ENCODE measurements around the gene B3GALNT1.
"Not testable (repeated sequence)": the region's sequence is repeated elsewhere in the genome, so short reads cannot be mapped to it uniquely, and the experiment has no call there.

The B3GALNT1 gene

DNA sequence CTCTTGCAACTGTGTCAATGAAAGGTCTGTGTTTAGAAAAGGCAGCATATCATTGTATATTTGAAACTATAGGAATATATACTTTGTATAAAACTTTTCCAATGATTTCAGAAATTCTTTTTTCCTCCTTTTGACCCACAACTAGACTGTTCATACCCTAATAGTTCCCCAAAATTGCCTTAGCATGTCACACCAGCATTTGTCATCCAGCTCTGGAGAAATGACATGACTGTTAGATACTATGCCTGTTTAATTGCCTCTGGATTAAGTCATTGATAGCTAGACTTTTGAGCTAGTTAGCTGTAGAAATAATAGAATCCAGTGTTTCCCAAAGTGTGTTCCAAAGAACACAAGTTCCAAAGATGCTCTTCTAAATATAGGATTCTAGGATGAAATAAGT, 32.4 kb downstream of the B3GALNT1 start:
- no peak for DNase-seq

GRCh38 chr3:161072211-161072621, 32.9 kb downstream of the B3GALNT1 start:
- no peak for DNase-seq

- DNase-seq: no peak
Measured at GRCh38 chr3:161070980-161071663, 34.0 kb downstream of the B3GALNT1 start.

- no peak for DNase-seq
Measured at GRCh38 chr3:161070252-161070930, 34.8 kb downstream of the B3GALNT1 start.

DNA sequence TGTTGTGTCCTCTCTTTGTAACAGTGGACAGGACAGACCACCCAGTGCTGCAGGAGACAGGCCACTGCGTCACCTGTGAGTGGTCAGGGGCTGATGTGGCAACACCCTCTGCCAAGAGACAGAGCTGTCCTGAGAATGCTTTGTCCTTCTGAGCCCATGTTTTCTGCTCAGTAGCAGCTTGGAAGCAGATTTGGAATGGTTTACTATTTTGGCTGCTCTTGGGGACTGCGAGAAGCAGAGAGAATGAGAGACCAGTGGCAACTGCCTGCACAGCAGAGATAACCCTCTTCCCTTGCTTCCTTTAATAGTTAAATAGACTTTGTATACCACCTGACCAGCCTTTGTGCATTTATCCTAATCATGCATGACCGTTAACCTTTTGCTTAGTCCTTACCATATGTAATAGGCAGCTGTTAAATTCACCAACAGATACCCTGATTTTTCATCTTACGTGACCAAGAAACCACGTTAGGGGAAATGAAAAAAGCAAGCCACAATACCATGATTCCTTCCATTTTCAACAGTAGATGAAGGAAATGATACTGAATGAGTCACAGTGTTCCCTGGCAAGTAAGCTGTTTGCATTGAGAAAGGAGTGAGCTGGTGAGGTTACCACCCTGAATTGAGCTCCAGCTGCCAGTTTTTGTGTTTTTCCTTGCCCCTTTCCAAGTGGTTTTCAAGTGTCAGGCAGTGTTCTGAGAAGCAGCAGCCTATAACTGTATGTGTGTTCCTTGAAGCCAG, 35.5 kb downstream of the B3GALNT1 start:
- no peak for DNase-seq

DNA sequence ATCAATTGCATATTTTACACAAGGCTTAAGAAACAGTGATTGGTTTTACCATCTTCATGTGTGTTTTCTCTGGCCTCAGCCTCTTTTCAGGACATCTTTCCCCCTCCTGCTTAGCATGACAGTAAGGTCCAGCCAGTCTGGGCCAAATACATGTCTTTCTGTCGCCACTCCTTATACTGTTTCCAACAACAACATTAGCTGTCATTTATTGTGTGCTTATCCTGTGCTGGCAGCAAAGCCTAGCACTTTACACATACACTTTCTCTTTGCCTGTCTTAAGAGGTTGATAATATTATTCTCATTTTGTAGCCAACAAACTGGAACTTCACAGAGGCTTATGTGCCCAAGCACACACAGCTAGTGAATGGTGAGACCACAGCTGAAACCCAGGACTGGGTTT, 37.8 kb downstream of the B3GALNT1 start:
- no peak for DNase-seq

- no peak for DNase-seq
Measured at GRCh38 chr3:161066930-161067329, 38.2 kb downstream of the B3GALNT1 start.

- DNase-seq: no peak
Measured at GRCh38 chr3:161064413-161064812, 40.7 kb downstream of the B3GALNT1 start.

DNA sequence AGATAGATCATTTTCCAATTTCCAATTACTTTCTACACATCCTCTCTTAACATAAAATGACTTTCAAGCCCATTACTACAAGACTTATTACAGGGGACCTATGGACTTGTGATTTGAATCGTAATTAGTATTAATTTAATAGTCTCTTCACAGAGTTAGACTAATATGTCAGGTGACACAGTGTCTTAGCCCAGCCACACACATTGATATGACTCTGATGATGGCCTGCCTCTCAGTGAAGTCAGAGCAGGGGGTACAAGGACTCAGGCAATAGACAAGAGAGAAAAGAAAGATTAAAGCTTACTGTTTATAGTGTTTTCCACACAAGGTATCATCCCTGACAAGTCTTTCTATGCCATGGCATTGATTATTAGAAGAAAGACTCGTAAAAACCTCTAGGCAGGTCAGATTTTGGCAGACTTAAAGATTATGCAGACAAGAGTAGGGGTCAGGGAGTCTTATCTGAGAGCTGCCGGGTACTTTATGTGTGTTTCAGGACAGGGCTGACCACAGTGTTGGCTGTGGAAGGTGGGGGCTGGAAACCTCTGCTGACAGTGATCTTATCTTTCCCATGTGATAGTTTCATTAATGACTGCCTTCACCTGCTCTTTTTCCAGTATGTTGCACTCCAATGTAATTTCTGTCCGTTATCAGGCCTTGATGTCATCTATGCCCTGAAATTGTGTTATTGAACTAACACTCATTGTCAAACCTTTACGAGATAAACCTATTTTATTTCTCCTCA, 50.1 kb downstream of the B3GALNT1 start:
- no peak for DNase-seq

DNA sequence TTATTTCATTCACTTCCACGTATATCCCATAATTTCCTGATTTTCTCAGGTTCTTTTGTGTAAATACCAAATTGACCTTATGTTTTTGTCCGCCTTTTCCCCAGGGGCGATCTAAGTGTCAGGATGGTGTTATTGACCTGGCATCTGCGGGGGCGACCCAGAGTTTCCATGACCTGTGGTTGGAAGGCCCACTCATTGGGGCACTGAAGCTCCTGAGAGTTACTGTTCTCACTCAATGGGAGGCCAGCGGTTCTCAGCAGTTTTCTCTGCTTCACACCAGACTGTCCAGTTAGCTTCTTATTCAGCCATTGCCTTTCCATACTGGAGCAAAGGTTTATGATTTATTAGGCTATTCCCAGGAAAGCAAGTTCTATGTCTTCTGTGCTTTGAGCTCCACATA, 53.3 kb downstream of the B3GALNT1 start:
- DNase-seq: no peak

DNA sequence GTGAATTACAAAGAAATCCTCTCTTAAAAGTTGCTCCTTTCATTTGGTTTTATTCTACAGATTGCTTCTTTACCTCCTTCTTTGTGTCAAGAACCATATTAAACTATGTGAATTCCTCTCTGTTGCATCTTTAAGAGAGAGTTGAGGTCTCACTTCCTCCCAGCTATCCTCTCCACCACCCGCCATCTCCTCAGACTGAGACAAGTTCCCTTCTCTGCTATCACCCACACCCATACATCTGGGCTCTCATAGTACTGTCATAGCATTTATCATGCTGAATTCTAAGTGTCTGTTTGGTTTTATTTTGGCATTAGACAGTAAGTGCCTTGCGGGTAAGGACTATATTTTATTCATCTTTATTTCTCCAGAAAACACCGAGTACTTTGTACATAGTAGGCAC, 54.2 kb downstream of the B3GALNT1 start:
- DNase-seq: no peak

GRCh38 chr3:161049683-161050248, 55.4 kb downstream of the B3GALNT1 start:
- no peak for DNase-seq

DNA sequence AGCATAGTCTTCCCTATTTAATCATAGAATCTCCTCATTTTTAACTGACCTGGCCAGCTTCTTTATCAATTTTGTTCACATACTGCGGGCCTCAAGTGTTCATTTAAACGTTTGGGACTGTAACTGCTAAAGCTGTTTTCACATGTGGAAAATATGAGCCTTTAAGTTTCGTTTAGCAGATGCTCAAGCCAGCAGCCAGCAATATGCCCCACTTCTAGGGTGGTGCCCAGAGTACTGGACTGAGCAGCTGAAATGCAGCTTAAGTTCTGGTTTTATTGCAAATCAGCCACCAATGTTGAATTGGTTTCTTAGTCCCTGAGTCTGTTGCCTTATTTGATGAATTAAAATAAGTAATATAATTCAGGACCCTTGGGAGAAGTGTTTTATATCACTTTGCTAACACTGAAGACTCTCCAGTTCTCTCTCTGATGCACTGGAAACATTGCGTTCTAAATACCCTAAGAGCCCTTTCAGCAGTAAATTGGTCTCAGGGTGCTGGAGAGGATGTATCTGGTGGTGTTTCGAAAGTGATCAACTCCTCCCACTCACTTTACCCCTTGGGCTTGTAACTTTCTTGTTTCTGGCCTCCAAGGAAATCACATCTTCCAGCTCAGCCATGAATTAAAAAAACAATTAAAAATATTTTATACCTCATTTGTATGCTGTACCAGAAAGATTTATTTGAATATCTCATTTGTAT, 61.7 kb downstream of the B3GALNT1 start:
- DNase-seq: no peak

DNA sequence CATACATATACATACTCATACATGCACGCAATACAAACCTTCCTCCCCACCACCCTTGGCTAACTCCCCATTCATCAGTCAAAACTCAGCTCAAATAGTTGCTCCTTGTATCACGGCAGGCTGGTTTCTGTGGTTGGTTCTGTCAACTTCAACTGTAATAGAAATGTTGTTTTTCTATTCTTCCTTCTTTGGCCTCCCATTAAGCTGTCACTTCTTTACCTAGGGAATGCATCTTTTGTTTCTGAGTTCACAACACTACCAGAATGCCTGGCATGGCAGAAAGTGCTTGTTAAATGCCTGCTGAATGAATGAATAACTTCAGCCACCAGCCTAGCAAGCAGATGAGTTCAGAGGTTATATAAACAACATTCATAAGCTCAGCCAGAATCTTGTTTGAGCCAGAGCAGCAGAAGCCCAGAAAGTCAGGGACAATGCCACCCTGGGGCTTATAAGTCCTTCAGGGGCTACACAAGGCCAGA, 63.1 kb downstream of the B3GALNT1 start:
- DNase-seq: no peak

GRCh38 chr3:161038725-161039124, 66.4 kb downstream of the B3GALNT1 start:
- no peak for DNase-seq

DNA sequence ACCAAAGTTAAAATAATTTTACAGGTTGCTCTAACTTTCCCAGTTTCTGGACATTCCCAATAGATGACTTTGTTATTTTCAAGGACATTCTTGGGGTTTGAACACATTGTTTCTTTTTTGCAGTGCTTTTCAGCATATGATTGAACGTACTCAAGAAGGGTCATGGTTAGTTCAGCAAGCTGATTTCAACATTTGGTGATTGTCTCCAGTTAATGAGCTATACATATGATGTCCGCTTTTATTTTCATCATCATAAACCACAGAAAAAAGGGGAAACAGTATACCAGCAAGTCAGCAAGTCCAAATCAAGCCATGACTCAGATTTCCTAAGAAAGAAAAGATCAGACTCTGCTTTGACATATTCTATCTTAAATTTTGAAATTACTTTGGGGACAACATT, 69.4 kb downstream of the B3GALNT1 start:
- no peak for DNase-seq

DNA sequence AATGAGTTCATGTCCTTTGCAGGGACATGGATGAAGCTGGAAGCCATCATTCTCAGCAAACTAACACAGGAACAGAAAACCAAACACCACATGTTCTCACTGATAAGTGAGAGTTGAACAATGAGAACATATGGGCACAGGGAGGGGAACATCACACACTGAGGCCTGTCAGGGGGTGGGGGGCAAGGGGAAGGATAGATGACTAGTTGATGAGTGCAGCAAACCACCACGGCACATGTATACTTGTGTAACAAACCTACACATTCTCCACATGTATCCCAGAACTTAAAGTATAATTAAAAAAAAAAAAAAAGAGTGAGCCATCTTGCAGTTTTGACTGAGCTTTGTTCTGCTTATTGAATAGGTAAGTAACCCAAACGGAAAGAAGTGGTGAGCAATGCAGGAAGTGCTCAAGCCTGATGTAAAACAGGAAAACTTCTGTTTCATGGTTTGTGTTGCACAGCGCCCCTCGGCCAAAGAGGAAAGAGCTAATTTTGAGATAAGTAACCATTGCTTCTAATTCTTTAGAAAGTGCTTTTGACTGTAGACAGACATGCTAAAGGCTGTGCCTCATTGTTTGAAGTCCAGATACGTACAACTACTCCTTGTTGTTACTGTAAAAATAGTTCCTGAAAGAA, 70.1 kb downstream of the B3GALNT1 start:
- not testable (repeated sequence) for DNase-seq

Measured in activated naive CD4-positive, alpha-beta T cell treated with anti-CD3 and anti-CD28 coated beads, Interleukin-2, amount 50 U/mL, for 16 hours (primary cell).